Measurements from ENCODE around the gene PCSK1. TPM values are rescaled to one million over a fixed set of nuclear protein-coding genes. Genes with fewer than 3 reads are reported as not detected.
"Not testable (repeated sequence)": the region's sequence is repeated elsewhere in the genome, so short reads cannot be mapped to it uniquely, and the experiment has no call there.

PCSK1 gene
- total and polyA plus RNA-seq, 7 donors: 0.60 to 2.2 (median 1.7) TPM

DNA sequence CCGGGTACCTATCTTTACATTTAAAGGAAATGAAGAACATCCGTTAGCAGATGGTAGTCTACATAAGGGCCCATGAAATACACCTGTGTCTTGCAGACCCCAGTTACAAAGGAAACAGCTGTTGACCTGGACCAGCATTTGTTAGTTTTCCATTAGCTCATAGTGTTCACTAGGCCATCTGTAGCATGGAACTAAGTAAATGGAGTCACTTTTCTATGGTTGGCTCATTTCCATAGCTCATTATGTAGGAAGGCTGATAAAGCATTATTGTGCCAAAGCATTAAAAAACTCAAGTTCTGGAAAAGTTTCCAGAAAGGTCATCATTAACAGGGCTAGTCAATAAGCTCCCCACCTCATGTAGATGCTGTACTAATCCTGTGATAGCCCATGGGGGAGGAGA, 62.1 kb downstream of the PCSK1 start:
- intact Hi-C loops (cut with DNase I): no loop called here
- Histone ChIP-seq H3K4me1 (no peaks in the 10 kb centered on the region), H3K36me3 (no peaks in the 10 kb centered on the region), H3K27me3 (no peaks in the 10 kb centered on the region), H3K27ac (no peak overlapping the region), H3K4me3 (no peak overlapping the region), H3K9me3 (no peaks in the 10 kb centered on the region)
- TF ChIP-seq, protein P1, sequence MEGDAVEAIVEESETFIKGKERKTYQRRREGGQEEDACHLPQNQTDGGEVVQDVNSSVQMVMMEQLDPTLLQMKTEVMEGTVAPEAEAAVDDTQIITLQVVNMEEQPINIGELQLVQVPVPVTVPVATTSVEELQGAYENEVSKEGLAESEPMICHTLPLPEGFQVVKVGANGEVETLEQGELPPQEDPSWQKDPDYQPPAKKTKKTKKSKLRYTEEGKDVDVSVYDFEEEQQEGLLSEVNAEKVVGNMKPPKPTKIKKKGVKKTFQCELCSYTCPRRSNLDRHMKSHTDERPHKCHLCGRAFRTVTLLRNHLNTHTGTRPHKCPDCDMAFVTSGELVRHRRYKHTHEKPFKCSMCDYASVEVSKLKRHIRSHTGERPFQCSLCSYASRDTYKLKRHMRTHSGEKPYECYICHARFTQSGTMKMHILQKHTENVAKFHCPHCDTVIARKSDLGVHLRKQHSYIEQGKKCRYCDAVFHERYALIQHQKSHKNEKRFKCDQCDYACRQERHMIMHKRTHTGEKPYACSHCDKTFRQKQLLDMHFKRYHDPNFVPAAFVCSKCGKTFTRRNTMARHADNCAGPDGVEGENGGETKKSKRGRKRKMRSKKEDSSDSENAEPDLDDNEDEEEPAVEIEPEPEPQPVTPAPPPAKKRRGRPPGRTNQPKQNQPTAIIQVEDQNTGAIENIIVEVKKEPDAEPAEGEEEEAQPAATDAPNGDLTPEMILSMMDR (IDR thresholded peaks at IDR 0.05): no peak
- no peak for TF ChIP-seq EP300 (IDR thresholded peaks at IDR 0.05)
- no peak for TF ChIP-seq POLR2AphosphoS5 (IDR thresholded peaks at IDR 0.05)
- TF ChIP-seq POLR2A (IDR thresholded peaks at IDR 0.05): no peak
- DNase-seq: no peak
- WGBS, 2 donors: 67 to 79% methylated on average over 2 of the region's 2 CpGs

- WGBS, 2 donors: 79 to 91% methylated on average over 8 of the region's 8 CpGs
- DNase-seq; H3K4me3 ChIP-seq; H3K27ac ChIP-seq; H3K36me3 ChIP-seq; H3K27me3 ChIP-seq; H3K9me3 ChIP-seq; intact Hi-C loops (cut with DNase I); H3K4me1 ChIP-seq: not testable (repeated sequence)
These were observed 65.7 kb downstream of the PCSK1 start for GRCh38 chr5:96367337-96367736.

DNA sequence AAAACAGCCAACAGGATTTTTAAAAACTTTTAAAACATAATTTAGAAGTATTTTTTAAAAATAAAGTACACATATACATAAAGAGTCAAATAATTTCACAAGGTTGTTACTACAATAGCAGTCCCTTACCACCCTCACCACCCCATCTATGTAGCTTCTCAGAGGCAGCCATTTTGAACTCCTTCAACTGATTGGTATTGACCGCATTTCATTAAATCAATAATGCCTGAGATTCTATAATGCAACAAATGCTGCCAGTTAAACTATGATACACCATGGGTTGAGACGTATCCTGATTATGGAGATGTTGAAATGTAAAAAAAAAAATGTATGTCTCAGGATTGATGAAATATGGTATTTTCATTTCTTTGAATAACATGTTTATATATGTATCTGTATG, 78.8 kb downstream of the PCSK1 start:
- intact Hi-C loops (cut with DNase I): no loop called here
- Histone ChIP-seq H3K9me3 (no peaks in the 10 kb centered on the region), H3K4me3 (no peak overlapping the region), H3K27ac (no peak overlapping the region), H3K27me3 (no peaks in the 10 kb centered on the region), H3K4me1 (no peaks in the 10 kb centered on the region), H3K36me3 (no peaks in the 10 kb centered on the region)
- 97 to 98% methylated on average over 2 of the region's 2 CpGs for WGBS, 2 donors
- DNase-seq: no peak
- no peak for TF ChIP-seq EP300 (IDR thresholded peaks at IDR 0.05)
- TF ChIP-seq, protein P1 (IDR thresholded peaks at IDR 0.05): no peak
- no peak for TF ChIP-seq POLR2AphosphoS5 (IDR thresholded peaks at IDR 0.05)
- no peak for TF ChIP-seq POLR2A (IDR thresholded peaks at IDR 0.05)

- WGBS, 2 donors: 35 to 61% methylated on average over 1 of the region's 1 CpG
- Histone ChIP-seq H3K4me1 (no peaks in the 10 kb centered on the region), H3K27ac (no peak overlapping the region), H3K9me3 (no peaks in the 10 kb centered on the region), H3K36me3 (no peaks in the 10 kb centered on the region), H3K4me3 (no peak overlapping the region), H3K27me3 (no peaks in the 10 kb centered on the region)
- DNase-seq: no peak
- intact Hi-C loops (cut with DNase I): no loop called here
- TF ChIP-seq EP300 (IDR thresholded peaks at IDR 0.05) (no peak), POLR2A (IDR thresholded peaks at IDR 0.05) (no peak), POLR2AphosphoS5 (IDR thresholded peaks at IDR 0.05) (no peak)
- TF ChIP-seq, protein P1 (IDR thresholded peaks at IDR 0.05): no peak
These were observed 79.8 kb downstream of the PCSK1 start for GRCh38 chr5:96353220-96353619.

GRCh38 chr5:96350678-96351077, 82.4 kb downstream of the PCSK1 start:
- TF ChIP-seq POLR2AphosphoS5 (IDR thresholded peaks at IDR 0.05): peak in 2 of 4 donors; percentile 23 to 37
- TF ChIP-seq, protein P1 (IDR thresholded peaks at IDR 0.05): no peak
- no peak for TF ChIP-seq POLR2A (IDR thresholded peaks at IDR 0.05)
- Histone ChIP-seq H3K4me3 (no peak overlapping the region), H3K9me3 (no peaks in the 10 kb centered on the region), H3K27ac (no peak overlapping the region), H3K27me3 (no peaks in the 10 kb centered on the region), H3K36me3 (no peaks in the 10 kb centered on the region), H3K4me1 (no peaks in the 10 kb centered on the region)
- no peak for DNase-seq
- intact Hi-C loops (cut with DNase I): no loop called here
- WGBS, 2 donors: 63 to 74% methylated on average over 2 of the region's 2 CpGs

Measured in sigmoid colon (tissue), 7 donors.